Thyroid gland (tissue), 4 donors: ENCODE results near the gene ACMSD. TPM values are rescaled to one million over a fixed set of nuclear protein-coding genes. Genes with fewer than 3 reads are reported as not detected.

Experiments used
- DNase-seq, 2 donors: peaks; one replicate each; pipeline ENCODE4 v3.0.0-alpha.2; 2019
- H3K27ac ChIP-seq, 3 donors: fragments of 200-600 bp; sonication (generic); 1 replicate in 2 of 3; 2 replicates in 1 of 3; pipeline ENCODE4 v1.5.1; 2016 to 2019; ENCODE audit warnings: mild to moderate bottlenecking in 1 of 3, moderate library complexity in 1 of 3
- H3K27me3 ChIP-seq: fragments of 200-600 bp; sonication (generic); one replicate; pipeline ENCODE4 v1.5.1; 2019
- H3K36me3 ChIP-seq, 2 donors: fragments of 200-600 bp; sonication (generic); one replicate each; pipeline ENCODE4 v1.5.1; 2016 to 2019
- H3K4me1 ChIP-seq, 2 donors: fragments of 200-600 bp; sonication (generic); one replicate each; pipeline ENCODE4 v1.5.1; 2017 to 2019
- H3K4me3 ChIP-seq, 3 donors: fragments of 200-600 bp; sonication (generic); replicated peaks in 1 of 3; 1 replicate in 2 of 3; 2 replicates in 1 of 3; pipeline ENCODE4 v1.5.1; 2016; ENCODE audit warnings: mild to moderate bottlenecking in 1 of 3
- H3K9me3 ChIP-seq: fragments of 200-600 bp; sonication (generic); one replicate; pipeline ENCODE4 v1.5.1; 2017
- CTCF ChIP-seq, 6 experiments: fragments of 200-600 bp in 3 of 6; fragments of 450-650 bp in 3 of 6; sonication (generic) in 3 of 6; IDR thresholded peaks; one replicate each; pipeline ENCODE4 v1.5.1; 2016 to 2019; ENCODE audit warnings: antibody characterized with exemption in 6 of 6, mild to moderate bottlenecking in 2 of 6, inconsistent platforms in 1 of 6, moderate library complexity in 1 of 6
- POLR2A ChIP-seq, 2 donors: fragments of 450-650 bp; IDR thresholded peaks; one replicate each; pipeline ENCODE4 v1.6.1; 2017; ENCODE audit warnings: antibody characterized with exemption in 2 of 2, mild to moderate bottlenecking in 2 of 2, moderate library complexity in 1 of 2
- WGBS, 2 donors: methylation state at CpG; one replicate each; pipeline ENCODE4 v1.1.5; 2017; 5-methylcytosine and 5-hydroxymethylcytosine counted together
- intact Hi-C: fragments of 100-400 bp; cut with DNase I; formaldehyde crosslinking; loops from one replicate; pipeline ENCODE4 v1.15.1; 2023
- total RNA-seq, 4 donors: library from RNA; depleted of rRNA; stranded (reverse); fragments of >200 nt; gene quantifications; one replicate each; pipeline ENCODE4 v1.2.3, GENCODE V29; 2016

Gene ACMSD
- total RNA-seq, 4 donors from 2014 or later, result 1.4 TPM; not detected in 3

GRCh38 chr2:134866498-134867099, 28.2 kb downstream of the ACMSD start:
- Histone ChIP-seq H3K4me1 (peaks cover 0 to 5% of the 10 kb centered on the region in 2 donors), H3K27me3 (no peaks in the 10 kb centered on the region), H3K36me3 (no peaks in the 10 kb centered on the region), H3K4me3 (no peak overlapping the region), H3K27ac (no peak overlapping the region), H3K9me3 (no peaks in the 10 kb centered on the region)
- intact Hi-C loops, result no loop called here
- WGBS, 2 donors, result 92 to 100% methylated on average over 1 of the region's 1 CpG
- DNase-seq, result no peak
- TF ChIP-seq POLR2A (IDR thresholded peaks at IDR 0.05) (no peak), CTCF (IDR thresholded peaks at IDR 0.05) (no peak)

GRCh38 chr2:134869946-134870736, 31.7 kb downstream of the ACMSD start:
- DNase-seq, result no peak
- intact Hi-C loops, result no loop called here
- Histone ChIP-seq H3K36me3 (no peaks in the 10 kb centered on the region), H3K27me3 (no peaks in the 10 kb centered on the region), H3K9me3 (no peaks in the 10 kb centered on the region), H3K4me1 (peaks cover 0 to 3% of the 10 kb centered on the region in 2 donors), H3K4me3 (no peak overlapping the region), H3K27ac (no peak overlapping the region)
- TF ChIP-seq POLR2A (IDR thresholded peaks at IDR 0.05) (no peak), CTCF (IDR thresholded peaks at IDR 0.05) (no peak)
- WGBS, 2 donors, result 87 to 93% methylated on average over 8 of the region's 8 CpGs

- DNase-seq, result no peak
- intact Hi-C loops, result no loop called here
- Histone ChIP-seq H3K27ac (no peak overlapping the region), H3K4me3 (no peak overlapping the region), H3K4me1 (peaks cover 3 to 10% of the 10 kb centered on the region in 2 donors), H3K9me3 (no peaks in the 10 kb centered on the region), H3K36me3 (no peaks in the 10 kb centered on the region), H3K27me3 (no peaks in the 10 kb centered on the region)
- TF ChIP-seq POLR2A (IDR thresholded peaks at IDR 0.05) (no peak), CTCF (IDR thresholded peaks at IDR 0.05) (no peak)
- WGBS, 2 donors, result 98 to 100% methylated on average over 2 of the region's 2 CpGs
Observed at GRCh38 chr2:134873152-134873551, 34.7 kb downstream of the ACMSD start.

- peaks cover 3 to 10% of the 10 kb centered on the region in 2 donors for H3K4me1 ChIP-seq
- WGBS, 2 donors, result 26 to 45% methylated on average over 1 of the region's 1 CpG
Observed at GRCh38 chr2:134875309-134875708, 36.9 kb downstream of the ACMSD start.

More at GRCh38 chr2:134875309-134875708, 36.9 kb downstream of the ACMSD start:
- Histone ChIP-seq H3K36me3 (no peaks in the 10 kb centered on the region), H3K4me3 (no peak overlapping the region), H3K9me3 (no peaks in the 10 kb centered on the region), H3K27me3 (no peaks in the 10 kb centered on the region), H3K27ac (no peak overlapping the region)
- no peak for TF ChIP-seq CTCF (IDR thresholded peaks at IDR 0.05)
- TF ChIP-seq POLR2A (IDR thresholded peaks at IDR 0.05), result no peak
- intact Hi-C loops, result no loop called here
- no peak for DNase-seq
